HuH-7 (cell line): ENCODE measurements around the gene MST1.

Experiments used
- DNase-seq: peaks from one replicate; pipeline ENCODE4 v3.0.0; 2011; ENCODE audit warnings: low spot score

The MST1 gene

DNA sequence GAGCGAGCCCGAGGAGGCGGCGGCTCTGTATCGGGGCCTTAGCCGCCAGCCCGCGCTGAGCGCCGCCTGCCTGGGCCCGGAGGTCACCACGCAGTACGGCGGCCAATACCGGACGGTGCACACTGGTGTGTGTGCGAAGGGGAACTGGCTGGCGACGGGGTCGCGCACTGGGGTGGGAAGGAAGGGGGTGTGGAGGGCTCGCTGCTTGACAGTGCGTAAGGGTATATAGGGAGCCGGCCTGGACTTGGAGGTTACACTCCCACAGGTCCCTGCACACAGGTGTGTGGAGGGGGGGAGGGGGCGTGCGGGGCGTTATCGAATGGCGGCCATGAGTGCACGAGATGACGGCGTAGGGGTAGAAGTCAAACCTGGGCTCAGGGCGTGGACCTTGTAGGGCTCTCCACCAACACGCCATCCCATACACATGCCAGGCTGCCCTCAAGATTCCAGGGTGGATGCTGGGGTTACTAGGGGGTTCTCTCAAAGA is 14.7 kb downstream of the MST1 start:
- DNase-seq = peak; percentile 32

DNA sequence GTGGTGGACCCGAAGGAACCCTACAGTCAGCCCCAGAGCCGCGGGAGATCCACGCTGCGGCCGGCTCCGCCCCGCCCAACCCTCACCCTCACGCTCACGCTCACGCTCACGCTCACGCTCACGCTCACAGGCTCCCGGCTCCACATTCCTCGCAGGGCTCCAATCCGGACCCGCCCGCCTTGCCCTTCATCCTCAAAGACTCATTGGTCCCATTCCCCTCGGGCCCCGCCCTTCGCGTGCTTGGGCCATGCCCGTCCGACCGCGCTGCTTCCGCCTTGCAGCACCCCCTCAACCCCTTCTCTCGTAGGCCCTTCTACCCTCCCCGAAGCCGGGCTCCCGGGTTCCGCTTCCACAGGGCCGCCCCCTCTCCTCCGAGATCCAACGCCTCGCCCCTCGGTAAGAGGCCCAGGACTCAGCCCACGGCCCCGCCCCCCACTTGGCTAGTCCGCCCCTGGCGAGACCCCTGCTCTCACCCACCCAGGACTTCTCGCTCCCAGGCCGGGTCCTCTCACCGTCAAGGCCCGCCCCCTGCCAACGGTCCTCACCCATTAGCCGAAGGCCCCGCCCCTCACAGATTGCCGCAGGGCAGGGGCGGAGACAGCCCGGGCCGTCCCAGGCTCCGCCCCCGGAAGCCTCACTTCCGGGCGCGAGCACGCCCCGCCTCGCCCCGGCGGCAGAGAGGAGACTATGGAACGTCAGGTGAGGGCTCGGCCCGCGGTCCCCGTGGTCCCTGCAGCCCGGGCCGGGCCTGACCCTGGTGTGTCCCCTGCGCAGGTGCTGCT is 15.4 kb downstream of the MST1 start, which contains the start of gene APEH:
Gene APEH, plus strand, starts transcription at position 637 of the 782 bp plus-strand sequence. Its CDS starts 51 bp downstream, at position 688.
- DNase-seq = peak; percentile 96

- DNase-seq = peak; percentile 31
Observed at GRCh38 chr3:49673121-49673714, 16.1 kb downstream of the MST1 start.

DNA sequence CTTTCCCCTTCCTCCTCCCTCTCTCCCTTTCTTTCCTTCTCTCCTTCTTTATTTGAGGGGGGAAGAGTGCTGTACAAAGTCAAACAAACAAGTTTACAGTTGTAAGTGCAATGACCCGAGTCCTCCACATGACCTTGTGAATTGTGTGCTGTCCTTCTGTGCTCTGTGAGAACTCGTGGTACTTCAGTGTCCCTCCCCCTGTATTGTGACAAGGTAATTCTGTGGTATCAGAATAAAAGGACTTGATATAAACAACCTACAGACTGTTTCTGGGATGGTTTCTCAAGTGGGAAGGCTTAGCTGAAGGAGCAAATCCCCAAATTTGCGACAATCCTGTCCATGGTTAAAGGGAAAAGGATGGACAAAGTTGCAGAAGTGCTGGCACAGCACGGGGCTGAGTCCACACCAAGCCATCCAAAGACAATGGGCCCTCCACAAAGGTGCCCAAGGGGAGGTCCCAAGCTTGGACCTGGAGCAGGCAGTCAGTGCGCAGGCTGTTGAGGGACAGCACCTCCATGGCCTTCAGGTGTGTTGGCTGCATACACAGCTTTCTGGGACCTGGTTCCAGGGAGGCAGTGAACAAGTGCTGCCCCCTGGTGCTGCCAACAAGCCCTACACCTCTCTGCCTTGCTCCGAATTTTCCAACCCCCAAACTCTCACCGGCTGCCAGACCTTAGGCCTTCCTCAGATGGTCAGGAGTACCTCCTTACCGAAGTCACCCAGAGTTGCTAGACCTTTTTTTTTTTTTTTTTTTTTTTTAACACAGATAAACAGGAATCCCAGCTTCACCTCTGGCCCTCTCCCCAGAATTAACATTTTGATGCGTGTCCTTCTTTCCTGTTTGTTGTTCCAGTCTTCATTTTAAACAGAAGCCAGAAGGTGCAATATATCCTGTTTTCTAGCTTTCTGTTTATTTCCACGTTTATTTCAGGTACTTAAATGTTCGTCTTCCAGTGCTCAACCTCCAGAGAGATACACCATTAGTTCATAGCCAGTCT is 17.7 kb downstream of the MST1 start:
- peak; percentile 88 for DNase-seq

- no peak for DNase-seq
Observed at GRCh38 chr3:49670940-49671290, 18.4 kb downstream of the MST1 start.

DNA sequence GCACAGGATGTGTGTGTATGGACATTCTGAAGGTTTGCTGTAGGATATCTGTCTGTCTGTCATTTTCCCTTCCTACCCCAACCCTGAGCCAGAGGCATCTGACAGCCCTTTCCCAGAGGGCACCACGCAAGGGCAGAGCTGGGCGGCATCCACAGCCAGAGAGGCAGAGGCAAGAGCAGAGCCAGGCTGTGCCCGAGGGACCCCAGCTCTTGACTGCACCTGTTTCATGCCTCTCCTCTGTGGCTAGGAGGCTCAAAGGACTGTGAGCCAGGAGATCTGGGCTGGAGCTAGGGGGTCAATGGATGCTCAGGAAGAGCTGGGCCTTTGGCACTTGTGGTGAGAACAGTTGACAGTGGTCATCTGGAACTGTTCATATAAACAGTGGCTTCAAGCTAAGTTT is 19.9 kb downstream of the MST1 start:
- no peak for DNase-seq

DNA sequence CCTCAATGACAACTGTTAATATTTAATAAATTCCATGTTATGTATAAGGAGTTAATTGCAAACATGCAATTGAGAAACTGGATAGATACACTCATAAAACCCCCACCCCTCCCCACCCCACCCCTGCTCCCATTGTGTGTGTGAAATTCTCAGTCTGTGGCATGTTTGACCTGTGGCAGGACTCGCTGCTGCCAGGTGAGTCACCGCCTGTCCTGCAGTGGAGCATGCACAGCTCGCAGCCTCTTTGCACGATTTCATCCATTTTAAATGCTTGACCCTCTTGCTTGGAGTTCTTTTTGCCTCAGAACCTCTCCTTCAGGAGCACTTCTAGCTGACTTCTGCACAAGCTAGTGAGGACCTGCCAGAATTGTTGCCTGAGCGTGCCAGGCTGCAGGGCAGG is 20.4 kb downstream of the MST1 start:
- no peak for DNase-seq

GRCh38 chr3:49668414-49668797 is 20.9 kb downstream of the MST1 start:
- DNase-seq = peak; percentile 75

DNA sequence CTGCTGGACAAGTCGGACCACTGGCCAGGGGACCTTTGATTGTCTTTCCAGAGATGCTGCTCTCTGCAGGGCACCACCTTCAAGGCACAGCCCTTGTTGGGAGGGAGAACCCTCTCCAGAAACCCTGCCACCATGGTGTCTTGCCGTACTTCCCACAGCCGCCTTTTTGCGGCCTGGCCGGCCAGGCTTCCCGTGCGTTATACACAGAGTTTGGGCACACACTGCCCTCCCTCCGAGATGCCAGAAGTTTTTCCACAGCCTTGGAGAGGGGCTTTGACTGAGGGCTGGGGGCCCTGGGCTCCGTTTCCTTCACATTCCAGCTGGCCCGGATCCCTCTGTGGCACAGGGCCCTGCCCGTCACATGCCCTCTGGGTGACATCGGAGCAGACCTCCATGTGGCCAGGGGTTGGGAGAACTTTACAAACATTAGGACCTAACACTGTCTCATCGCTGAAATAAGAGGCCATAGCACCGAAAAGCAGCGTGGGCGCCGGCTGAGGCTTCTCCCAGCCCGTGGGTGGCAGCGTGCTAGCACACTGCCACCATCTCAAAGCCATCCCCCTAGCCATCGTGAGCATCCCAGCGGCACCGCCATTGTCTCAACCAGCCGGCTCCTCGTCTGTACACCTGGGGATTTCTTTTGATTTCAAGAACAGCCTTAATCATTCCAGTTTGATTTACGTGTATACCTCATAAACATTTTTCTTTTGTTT is 21.4 kb downstream of the MST1 start:
- no peak for DNase-seq

- DNase-seq = peak; percentile 61
Observed at GRCh38 chr3:49666592-49666991, 22.7 kb downstream of the MST1 start.

- DNase-seq = no peak
Observed at GRCh38 chr3:49665822-49666519, 23.3 kb downstream of the MST1 start.

- no peak for DNase-seq
Observed at GRCh38 chr3:49664300-49664699, 25.0 kb downstream of the MST1 start.

DNA sequence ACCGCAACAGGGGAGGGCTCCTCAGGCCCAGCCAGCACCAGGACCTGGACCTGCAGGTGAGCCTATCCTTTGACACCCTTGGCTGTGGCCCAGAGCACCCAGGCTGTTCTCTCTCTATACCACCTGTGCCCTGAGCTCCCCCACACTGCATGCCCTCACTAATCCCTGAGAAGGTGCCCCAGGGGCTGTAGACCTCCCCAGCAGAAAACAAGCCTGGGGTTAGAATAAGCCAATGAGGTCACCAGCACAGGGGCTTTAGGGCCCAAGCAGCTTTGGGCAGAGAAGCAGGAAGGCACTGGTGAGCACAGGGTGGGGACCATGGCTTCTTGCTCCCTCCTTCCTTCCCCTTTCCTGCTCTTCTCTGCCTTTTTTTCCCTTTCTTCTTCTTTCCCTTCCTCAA is 25.4 kb downstream of the MST1 start:
- DNase-seq = no peak

DNA sequence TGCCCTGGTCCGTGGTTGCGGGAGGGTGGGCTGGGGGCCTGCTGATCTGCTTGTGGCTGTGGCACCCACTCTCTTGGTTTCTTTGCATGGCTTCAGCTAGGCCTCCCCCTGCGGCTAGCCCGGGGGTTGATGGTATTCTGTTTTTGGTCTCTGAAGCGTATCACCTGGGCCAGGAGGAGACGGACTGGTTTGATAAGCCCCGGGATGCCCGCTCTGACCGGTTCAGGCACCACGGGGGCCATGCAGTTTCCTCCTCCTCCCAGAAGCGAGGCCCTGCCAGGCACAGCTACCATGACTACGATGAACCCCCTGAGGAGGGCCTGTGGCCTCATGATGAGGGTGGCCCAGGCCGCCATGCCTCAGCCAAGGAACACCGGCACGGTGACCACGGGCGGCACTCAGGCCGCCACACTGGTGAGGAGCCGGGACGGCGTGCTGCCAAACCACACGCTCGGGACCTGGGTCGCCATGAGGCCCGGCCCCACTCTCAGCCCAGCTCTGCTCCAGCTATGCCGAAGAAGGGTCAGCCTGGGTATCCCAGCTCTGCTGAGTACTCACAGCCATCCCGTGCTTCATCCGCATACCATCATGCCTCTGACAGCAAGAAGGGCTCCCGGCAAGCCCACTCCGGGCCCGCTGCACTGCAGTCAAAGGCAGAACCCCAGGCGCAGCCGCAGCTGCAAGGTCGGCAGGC is 26.4 kb downstream of the MST1 start:
- no peak for DNase-seq

DNA sequence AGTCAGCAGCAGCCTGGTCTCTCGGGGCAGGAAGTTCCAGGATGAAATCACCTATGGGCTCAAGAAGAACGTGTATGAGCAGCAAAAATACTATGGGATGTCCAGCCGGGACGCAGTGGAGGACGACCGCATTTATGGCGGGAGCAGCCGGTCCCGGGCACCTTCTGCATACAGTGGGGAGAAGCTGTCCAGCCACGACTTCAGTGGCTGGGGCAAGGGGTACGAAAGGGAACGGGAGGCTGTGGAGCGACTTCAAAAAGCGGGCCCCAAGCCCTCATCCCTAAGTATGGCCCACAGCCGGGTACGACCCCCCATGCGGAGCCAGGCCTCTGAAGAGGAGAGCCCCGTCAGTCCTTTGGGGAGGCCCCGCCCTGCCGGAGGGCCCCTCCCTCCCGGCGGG is 27.3 kb downstream of the MST1 start:
- no peak for DNase-seq

DNA sequence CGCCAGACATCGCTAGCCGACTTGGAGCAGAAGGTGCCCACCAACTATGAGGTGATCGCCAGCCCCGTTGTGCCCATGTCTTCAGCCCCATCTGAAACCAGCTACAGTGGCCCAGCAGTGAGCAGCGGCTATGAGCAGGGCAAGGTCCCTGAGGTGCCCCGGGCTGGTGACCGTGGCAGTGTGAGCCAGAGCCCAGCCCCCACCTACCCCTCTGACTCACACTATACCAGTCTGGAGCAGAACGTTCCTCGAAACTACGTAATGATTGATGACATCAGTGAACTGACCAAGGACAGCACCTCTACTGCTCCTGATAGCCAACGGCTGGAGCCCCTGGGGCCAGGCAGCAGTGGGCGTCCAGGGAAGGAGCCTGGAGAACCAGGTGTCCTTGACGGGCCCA is 28.0 kb downstream of the MST1 start:
- no peak for DNase-seq

DNA sequence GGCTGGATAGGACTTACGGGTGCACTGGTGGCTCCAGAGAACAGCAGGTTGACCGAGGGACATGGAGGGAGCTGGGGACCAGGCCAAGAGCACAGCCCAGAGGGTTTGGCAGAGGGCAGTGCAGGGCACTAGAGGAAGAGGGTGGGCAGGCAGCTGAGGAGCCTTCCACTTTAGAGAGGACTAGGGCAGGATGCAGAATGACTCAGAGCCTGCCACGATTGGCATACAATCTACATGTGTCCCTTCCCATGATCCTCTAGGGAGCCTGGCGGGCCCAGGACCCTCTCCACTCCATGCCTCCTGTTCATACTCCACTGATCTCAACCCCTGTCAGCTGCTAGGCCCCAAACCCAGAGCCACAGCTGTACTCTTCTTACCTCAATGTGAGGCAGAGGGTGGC is 29.5 kb downstream of the MST1 start:
- no peak for DNase-seq

GRCh38 chr3:49658711-49659110 is 30.6 kb downstream of the MST1 start:
- no peak for DNase-seq

GRCh38 chr3:49657208-49657915 is 31.9 kb downstream of the MST1 start:
- DNase-seq = no peak

DNA sequence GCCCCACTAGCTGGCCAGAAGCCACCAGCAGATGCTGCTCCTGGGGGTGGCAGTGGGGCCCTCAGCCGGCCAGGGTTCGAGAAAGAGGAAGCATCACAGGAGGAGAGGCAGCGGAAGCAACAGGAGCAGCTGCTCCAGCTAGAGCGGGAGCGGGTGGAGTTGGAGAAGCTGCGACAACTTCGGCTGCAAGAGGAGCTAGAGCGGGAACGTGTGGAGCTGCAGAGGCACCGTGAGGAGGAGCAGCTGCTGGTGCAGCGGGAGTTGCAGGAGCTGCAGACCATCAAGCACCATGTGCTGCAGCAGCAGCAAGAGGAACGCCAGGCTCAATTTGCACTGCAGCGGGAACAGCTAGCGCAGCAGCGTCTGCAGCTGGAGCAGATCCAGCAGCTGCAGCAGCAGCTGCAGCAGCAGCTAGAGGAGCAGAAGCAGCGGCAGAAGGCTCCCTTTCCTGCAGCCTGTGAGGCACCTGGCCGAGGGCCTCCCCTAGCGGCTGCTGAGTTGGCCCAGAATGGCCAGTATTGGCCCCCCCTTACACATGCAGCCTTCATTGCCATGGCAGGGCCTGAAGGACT is 32.6 kb downstream of the MST1 start:
- no peak for DNase-seq
